HFFc6 (cell line): ENCODE results near the gene GIPR. TPM values are rescaled to one million over a fixed set of nuclear protein-coding genes. Genes with fewer than 3 reads are reported as not detected.

ENCODE experiments used
- DNase-seq: peaks from one replicate; pipeline ENCODE4 v3.0.0-alpha.2; 2018
- H3K27ac Mint-ChIP-seq: 2 replicates; pipeline ENCODE4 v1.8.0; 2020; ENCODE audit warnings: mild to moderate bottlenecking, mixed read lengths
- H3K27me3 Mint-ChIP-seq: 2 replicates; pipeline ENCODE4 v1.8.0; 2021; ENCODE audit warnings: mild to moderate bottlenecking, moderate library complexity, mixed read lengths; ENCODE audit not compliant: insufficient read depth
- H3K36me3 Mint-ChIP-seq: 2 replicates; pipeline ENCODE4 v1.8.0; 2021; ENCODE audit warnings: low read depth, mixed read lengths
- H3K4me1 Mint-ChIP-seq: 2 replicates; pipeline ENCODE4 v1.8.0; 2020; ENCODE audit warnings: low read depth, mixed read lengths
- H3K4me3 Mint-ChIP-seq: 2 replicates; pipeline ENCODE4 v1.8.0; 2020; ENCODE audit warnings: mild to moderate bottlenecking, moderate library complexity, mixed read lengths
- H3K9me3 Mint-ChIP-seq: 2 replicates; pipeline ENCODE4 v1.8.0; 2020; ENCODE audit warnings: mild to moderate bottlenecking, mixed read lengths
- total RNA-seq, 6 experiments: library from RNA; stranded (reverse); fragmentation: NEBNext Ultra II Directional; extraction: Animal tissue kit (Norgen Biotek cat#: 25700); gene quantifications; 2 replicates in 1 of 6; 3 replicates in 5 of 6; pipeline ENCODE4 v1.2.3, GENCODE V29; 2021
- TF ChIP-seq, protein P1 (sequence below): fragments of 200-600 bp; sonication (generic); IDR thresholded peaks from 2 replicates; pipeline ENCODE4 v1.5.0; 2021; ENCODE audit warnings: antibody characterized with exemption, mild to moderate bottlenecking

Gene GIPR
- total RNA-seq, 6 experiments from 2014 or later: 0.31 to 1.1 (median 0.68) TPM

DNA sequence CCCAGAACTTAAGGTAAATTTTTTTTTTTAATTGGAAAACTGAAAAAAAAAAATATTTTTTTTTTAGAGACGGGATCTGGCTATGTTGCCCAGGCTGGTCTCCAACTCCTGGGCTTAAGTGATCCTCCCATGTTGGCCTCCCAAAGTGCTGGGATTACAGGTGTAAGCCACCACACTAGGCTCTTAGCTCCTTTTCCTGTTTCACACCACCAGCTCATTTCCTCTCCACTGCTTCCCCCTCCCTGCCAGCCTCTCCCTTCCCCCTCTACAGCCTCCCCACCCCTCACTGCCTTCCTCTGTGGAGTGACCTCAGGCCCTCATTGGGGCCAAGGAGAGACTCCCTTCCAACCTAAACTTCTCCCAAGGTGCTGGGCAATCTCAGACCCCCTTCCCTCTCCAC is 4.2 kb upstream of the GIPR start:
- H3K4me1 Mint-ChIP-seq: peaks cover 25% of the 10 kb centered on the region
- no peak for DNase-seq
- H3K27ac Mint-ChIP-seq: no peak overlapping the region
- TF ChIP-seq, protein P1, sequence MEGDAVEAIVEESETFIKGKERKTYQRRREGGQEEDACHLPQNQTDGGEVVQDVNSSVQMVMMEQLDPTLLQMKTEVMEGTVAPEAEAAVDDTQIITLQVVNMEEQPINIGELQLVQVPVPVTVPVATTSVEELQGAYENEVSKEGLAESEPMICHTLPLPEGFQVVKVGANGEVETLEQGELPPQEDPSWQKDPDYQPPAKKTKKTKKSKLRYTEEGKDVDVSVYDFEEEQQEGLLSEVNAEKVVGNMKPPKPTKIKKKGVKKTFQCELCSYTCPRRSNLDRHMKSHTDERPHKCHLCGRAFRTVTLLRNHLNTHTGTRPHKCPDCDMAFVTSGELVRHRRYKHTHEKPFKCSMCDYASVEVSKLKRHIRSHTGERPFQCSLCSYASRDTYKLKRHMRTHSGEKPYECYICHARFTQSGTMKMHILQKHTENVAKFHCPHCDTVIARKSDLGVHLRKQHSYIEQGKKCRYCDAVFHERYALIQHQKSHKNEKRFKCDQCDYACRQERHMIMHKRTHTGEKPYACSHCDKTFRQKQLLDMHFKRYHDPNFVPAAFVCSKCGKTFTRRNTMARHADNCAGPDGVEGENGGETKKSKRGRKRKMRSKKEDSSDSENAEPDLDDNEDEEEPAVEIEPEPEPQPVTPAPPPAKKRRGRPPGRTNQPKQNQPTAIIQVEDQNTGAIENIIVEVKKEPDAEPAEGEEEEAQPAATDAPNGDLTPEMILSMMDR: no peak
- H3K4me3 Mint-ChIP-seq: no peak overlapping the region
- H3K36me3 Mint-ChIP-seq: no peaks in the 10 kb centered on the region
- H3K9me3 Mint-ChIP-seq: no peaks in the 10 kb centered on the region
- H3K27me3 Mint-ChIP-seq: peaks cover 23% of the 10 kb centered on the region

DNA sequence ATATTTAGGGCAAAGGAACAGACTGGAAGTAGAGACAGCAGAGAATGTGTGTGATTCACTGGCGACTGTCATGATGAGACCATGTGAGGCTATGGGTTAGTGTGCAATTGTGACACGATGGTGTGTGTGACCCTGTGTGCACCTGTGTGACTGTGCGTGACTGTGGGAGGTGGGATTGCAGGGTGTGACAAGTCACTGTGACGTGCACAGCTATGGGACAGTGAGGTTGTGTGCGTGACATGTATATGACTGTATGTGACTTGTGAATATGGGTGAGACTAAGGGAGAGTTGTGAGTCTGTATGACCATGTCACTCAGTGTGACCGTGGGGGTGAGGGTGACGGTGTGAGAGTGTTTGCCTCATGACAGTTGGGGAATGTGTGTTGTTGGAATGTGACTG is 3.4 kb upstream of the GIPR start:
- peaks cover 32% of the 10 kb centered on the region for H3K4me1 Mint-ChIP-seq
- no peak overlapping the region for H3K4me3 Mint-ChIP-seq
- H3K9me3 Mint-ChIP-seq: no peaks in the 10 kb centered on the region
- H3K27ac Mint-ChIP-seq: no peak overlapping the region
- no peak for DNase-seq
- TF ChIP-seq, protein P1: no peak
- H3K27me3 Mint-ChIP-seq: peaks cover 18% of the 10 kb centered on the region
- H3K36me3 Mint-ChIP-seq: no peaks in the 10 kb centered on the region

DNA sequence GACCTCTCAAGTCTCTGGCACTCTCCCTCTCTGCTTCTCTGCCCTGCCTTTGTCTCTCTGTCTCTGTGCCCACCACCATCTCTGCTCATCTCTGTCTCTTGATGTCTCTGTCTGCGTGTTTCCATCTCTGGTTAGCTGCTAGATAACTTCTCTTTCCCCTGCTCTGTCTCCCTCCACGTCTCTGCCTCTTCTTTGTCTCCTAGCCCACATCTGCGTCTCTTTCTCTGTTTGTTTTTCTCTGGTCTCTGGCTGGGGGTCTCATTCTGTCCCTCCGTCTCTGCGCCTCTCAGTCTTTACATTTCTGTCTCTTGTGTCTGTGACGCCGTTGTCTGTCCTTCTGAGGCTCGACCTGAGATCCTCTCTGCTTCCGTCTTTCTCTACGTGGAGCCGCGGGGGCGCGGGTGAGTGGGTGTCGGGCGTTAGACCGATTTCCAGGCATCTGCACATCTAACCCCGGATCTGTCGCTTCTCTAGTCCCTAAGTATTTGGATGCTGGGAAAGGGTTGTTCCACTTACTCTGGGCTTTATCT is 386 bp downstream of the GIPR start:
- no peak for DNase-seq
- no peaks in the 10 kb centered on the region for H3K9me3 Mint-ChIP-seq
- TF ChIP-seq, protein P1: no peak
- H3K36me3 Mint-ChIP-seq: no peaks in the 10 kb centered on the region
- H3K4me1 Mint-ChIP-seq: peaks cover 34% of the 10 kb centered on the region
- H3K27me3 Mint-ChIP-seq: peaks cover 8% of the 10 kb centered on the region
- H3K4me3 Mint-ChIP-seq: peak overlapping the region; percentile 89
- H3K27ac Mint-ChIP-seq: peak overlapping the region; percentile 56

DNA sequence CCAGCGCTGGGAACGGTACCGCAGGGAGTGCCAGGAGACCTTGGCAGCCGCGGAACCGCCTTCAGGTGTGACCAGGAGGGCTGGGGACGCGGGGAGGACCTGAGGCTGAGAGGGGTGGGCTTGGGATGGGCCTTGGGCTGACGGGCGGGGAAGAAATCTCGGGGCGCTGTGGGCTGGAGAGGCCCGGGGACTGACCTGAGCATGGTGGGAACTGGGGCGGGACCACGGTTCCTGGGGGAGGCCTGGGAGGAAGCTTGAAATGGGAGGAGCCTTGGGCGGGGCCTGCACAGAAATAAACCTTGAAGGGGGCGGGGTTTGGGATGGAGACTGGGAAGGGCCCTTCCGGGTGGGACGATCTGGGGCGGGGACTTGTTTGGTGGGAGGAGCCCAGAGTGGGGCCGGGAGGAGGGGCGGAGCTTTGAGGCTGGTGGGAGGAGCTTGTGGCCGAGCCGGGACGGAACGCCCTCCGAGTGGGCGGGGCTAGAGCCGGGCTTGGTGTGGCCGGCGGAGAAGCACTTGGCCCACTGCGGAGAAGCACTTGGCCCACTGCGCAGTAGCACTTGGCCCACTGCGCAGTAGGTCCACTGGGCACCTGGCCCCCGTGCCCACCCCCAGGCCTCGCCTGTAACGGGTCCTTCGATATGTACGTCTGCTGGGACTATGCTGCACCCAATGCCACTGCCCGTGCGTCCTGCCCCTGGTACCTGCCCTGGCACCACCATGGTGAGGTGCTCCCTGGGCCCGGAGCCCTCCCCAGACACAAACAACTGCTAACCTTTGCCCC is 2.8 kb downstream of the GIPR start:
- no peaks in the 10 kb centered on the region for H3K36me3 Mint-ChIP-seq
- H3K27ac Mint-ChIP-seq: no peak overlapping the region
- DNase-seq: peak; percentile 8
- no peak overlapping the region for H3K4me3 Mint-ChIP-seq
- H3K9me3 Mint-ChIP-seq: no peaks in the 10 kb centered on the region
- TF ChIP-seq, protein P1: no peak
- peaks cover 25% of the 10 kb centered on the region for H3K4me1 Mint-ChIP-seq
- H3K27me3 Mint-ChIP-seq: peaks cover 3% of the 10 kb centered on the region

DNA sequence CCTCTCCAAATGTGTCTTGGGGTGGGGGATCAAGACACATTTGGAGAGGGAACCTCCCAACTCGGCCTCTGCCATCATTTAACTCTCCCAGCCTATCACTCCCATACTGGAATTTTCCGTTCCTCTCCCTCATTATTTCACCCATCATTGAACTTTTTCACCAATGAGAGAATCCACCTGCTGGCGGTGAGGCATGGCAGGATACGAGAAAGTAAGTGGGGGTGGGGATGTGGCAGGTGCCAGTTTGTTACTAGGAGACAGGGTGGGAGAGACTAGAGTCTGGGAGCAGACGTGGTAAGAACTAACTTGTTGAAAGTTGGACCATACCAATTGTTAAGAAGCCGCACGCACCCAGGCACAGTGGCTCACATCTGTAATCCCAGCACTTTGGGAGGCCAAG is 6.9 kb downstream of the GIPR start:
- TF ChIP-seq, protein P1: no peak
- Mint-ChIP-seq H3K4me1 (peaks cover 6% of the 10 kb centered on the region), H3K27ac (no peak overlapping the region), H3K36me3 (no peaks in the 10 kb centered on the region), H3K9me3 (no peaks in the 10 kb centered on the region), H3K4me3 (no peak overlapping the region), H3K27me3 (peaks cover 1% of the 10 kb centered on the region; the same call in 1 of the 2 replicates)
- no peak for DNase-seq
